ENCODE results near the gene SMTNL2. TPM values are rescaled to one million over a fixed set of nuclear protein-coding genes. Genes with fewer than 3 reads are reported as not detected.

Gene SMTNL2
- total and polyA plus RNA-seq, 5 donors from 2014 or later, result not detected

DNA sequence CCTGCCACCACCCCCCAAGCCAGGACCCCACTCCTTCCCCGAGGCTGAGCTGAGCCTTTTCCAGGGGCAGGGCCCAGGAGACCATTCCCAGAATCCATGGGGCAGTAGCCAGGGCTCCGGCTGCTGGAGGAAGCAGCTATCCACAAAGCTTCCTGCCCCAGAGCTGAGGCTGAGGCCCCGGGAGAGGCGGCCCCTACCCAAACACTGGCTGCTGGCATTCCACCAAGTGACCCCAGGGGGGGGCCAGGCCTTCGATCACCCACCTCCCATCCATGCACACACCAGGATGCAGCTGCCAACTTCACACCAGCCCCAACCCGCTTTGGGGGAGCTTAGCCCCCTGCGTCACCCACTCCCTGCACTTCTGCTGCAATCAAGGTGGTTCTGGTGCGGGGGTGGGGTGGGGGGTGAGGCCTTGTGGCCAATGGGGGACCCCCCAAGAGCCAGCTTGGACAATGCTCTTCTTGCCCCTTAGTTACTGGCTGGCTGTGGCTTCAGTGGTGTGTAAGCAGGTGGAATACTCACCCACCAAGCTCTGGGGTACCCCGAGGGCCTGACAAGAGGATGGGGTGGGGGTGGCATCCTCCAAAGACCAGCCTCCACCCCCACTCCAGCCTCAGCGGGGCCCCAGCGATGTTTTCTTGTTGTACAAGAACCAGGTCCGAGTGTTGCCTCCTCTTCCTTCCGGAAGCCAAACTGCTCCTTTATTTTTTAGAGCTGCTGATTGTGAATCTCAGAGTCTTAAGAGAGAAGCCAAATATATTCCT is 45.9 kb upstream of the SMTNL2 start:
- Histone ChIP-seq H3K9me3 (ENCODE audit: control insufficient read depth in 2 of 2, low read length in 2 of 2) (no peaks in the 10 kb centered on the region), H3K36me3 (ENCODE audit: control insufficient read depth, insufficient read depth, low read length) (peaks cover 22% of the 10 kb centered on the region), H3K4me1 (ENCODE audit: control insufficient read depth, insufficient read depth, low read length, poor library complexity, severe bottlenecking) (no peaks in the 10 kb centered on the region), H3K4me3 (ENCODE audit: low read depth, low read length) (no peak overlapping the region), H3K27ac (ENCODE audit: insufficient read depth, low read length, poor library complexity, severe bottlenecking) (no peak overlapping the region), H3K27me3 (ENCODE audit: control insufficient read depth, insufficient read depth, low read length) (no peaks in the 10 kb centered on the region)
- ATAC-seq (ENCODE audit: low read depth in 2 of 2), result no peak
- H3K27me3 Mint-ChIP-seq, result no peaks in the 10 kb centered on the region
- no peaks in the 10 kb centered on the region for H3K36me3 Mint-ChIP-seq
- peaks cover 0 to 5% (median 0%) of the 10 kb centered on the region in 4 donors for H3K4me1 Mint-ChIP-seq
- no peaks in the 10 kb centered on the region for H3K9me3 Mint-ChIP-seq
- H3K4me3 Mint-ChIP-seq, result no peak overlapping the region
- no peak overlapping the region for H3K27ac Mint-ChIP-seq
- no peak for DNase-seq

DNA sequence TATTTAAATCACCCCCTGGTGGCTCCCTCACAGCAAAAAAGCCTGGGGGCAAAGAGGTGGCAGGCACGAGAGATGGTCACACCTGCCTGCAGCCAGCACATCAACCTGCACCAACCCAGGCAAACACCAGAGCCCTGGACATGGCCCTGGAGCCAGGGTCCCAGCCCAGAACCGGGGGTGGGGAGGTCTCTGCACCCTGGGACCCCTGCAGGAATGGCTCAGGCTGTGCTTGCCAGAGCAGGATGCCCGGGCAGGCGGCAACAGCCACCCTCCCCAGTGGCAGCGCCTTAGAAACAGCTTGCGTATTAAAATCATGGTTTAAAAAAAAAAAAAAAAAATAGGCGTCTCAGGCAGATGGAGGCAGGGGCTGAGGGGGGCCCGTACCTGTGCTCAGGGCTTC is 45.3 kb upstream of the SMTNL2 start:
- ATAC-seq (ENCODE audit: low read depth in 2 of 2) (no peak), DNase-seq (no peak)
- no peaks in the 10 kb centered on the region for H3K4me1 ChIP-seq (ENCODE audit: control insufficient read depth, insufficient read depth, low read length, poor library complexity, severe bottlenecking)
- no peaks in the 10 kb centered on the region for H3K27me3 ChIP-seq (ENCODE audit: control insufficient read depth, insufficient read depth, low read length)
- H3K4me3 Mint-ChIP-seq, result no peak overlapping the region
- H3K36me3 Mint-ChIP-seq, result no peaks in the 10 kb centered on the region
- H3K4me1 Mint-ChIP-seq, result peaks cover 0 to 5% (median 0%) of the 10 kb centered on the region in 4 donors
- no peaks in the 10 kb centered on the region for H3K27me3 Mint-ChIP-seq
- peaks cover 24% of the 10 kb centered on the region for H3K36me3 ChIP-seq (ENCODE audit: control insufficient read depth, insufficient read depth, low read length)
- H3K27ac ChIP-seq (ENCODE audit: insufficient read depth, low read length, poor library complexity, severe bottlenecking), result no peak overlapping the region
- no peaks in the 10 kb centered on the region for H3K9me3 Mint-ChIP-seq
- H3K9me3 ChIP-seq (ENCODE audit: control insufficient read depth in 2 of 2, low read length in 2 of 2), result no peaks in the 10 kb centered on the region
- H3K4me3 ChIP-seq (ENCODE audit: low read depth, low read length), result no peak overlapping the region
- H3K27ac Mint-ChIP-seq, result no peak overlapping the region

- Histone ChIP-seq H3K9me3 (ENCODE audit: control insufficient read depth in 2 of 2, low read length in 2 of 2) (no peaks in the 10 kb centered on the region), H3K4me3 (ENCODE audit: low read depth, low read length) (no peak overlapping the region), H3K36me3 (ENCODE audit: control insufficient read depth, insufficient read depth, low read length) (peaks cover 26% of the 10 kb centered on the region), H3K4me1 (ENCODE audit: control insufficient read depth, insufficient read depth, low read length, poor library complexity, severe bottlenecking) (no peaks in the 10 kb centered on the region), H3K27ac (ENCODE audit: insufficient read depth, low read length, poor library complexity, severe bottlenecking) (no peak overlapping the region), H3K27me3 (ENCODE audit: control insufficient read depth, insufficient read depth, low read length) (no peaks in the 10 kb centered on the region)
- DNase-seq, result no peak
- Mint-ChIP-seq H3K27me3 (no peaks in the 10 kb centered on the region), H3K9me3 (no peaks in the 10 kb centered on the region), H3K27ac (no peak overlapping the region), H3K4me3 (no peak overlapping the region), H3K4me1 (peaks cover 0 to 5% (median 0%) of the 10 kb centered on the region in 4 donors), H3K36me3 (no peaks in the 10 kb centered on the region)
- ATAC-seq (ENCODE audit: low read depth in 2 of 2), result no peak
Observed at GRCh38 chr17:4539576-4540223, 44.6 kb upstream of the SMTNL2 start.

GRCh38 chr17:4540224-4540651 is 44.1 kb upstream of the SMTNL2 start:
- Histone ChIP-seq H3K4me1 (ENCODE audit: control insufficient read depth, insufficient read depth, low read length, poor library complexity, severe bottlenecking) (no peaks in the 10 kb centered on the region), H3K27me3 (ENCODE audit: control insufficient read depth, insufficient read depth, low read length) (no peaks in the 10 kb centered on the region), H3K36me3 (ENCODE audit: control insufficient read depth, insufficient read depth, low read length) (peaks cover 27% of the 10 kb centered on the region), H3K4me3 (ENCODE audit: low read depth, low read length) (no peak overlapping the region), H3K9me3 (ENCODE audit: control insufficient read depth in 2 of 2, low read length in 2 of 2) (no peaks in the 10 kb centered on the region), H3K27ac (ENCODE audit: insufficient read depth, low read length, poor library complexity, severe bottlenecking) (no peak overlapping the region)
- Mint-ChIP-seq H3K4me1 (peaks cover 0 to 5% (median 0%) of the 10 kb centered on the region in 4 donors), H3K36me3 (no peaks in the 10 kb centered on the region), H3K27ac (no peak overlapping the region), H3K9me3 (no peaks in the 10 kb centered on the region), H3K4me3 (no peak overlapping the region), H3K27me3 (no peaks in the 10 kb centered on the region)
- ATAC-seq (ENCODE audit: low read depth in 2 of 2) (no peak), DNase-seq (no peak)

- Histone ChIP-seq H3K9me3 (ENCODE audit: control insufficient read depth in 2 of 2, low read length in 2 of 2) (no peaks in the 10 kb centered on the region), H3K4me1 (ENCODE audit: control insufficient read depth, insufficient read depth, low read length, poor library complexity, severe bottlenecking) (no peaks in the 10 kb centered on the region), H3K27me3 (ENCODE audit: control insufficient read depth, insufficient read depth, low read length) (no peaks in the 10 kb centered on the region), H3K4me3 (ENCODE audit: low read depth, low read length) (no peak overlapping the region), H3K27ac (ENCODE audit: insufficient read depth, low read length, poor library complexity, severe bottlenecking) (no peak overlapping the region), H3K36me3 (ENCODE audit: control insufficient read depth, insufficient read depth, low read length) (peaks cover 27% of the 10 kb centered on the region)
- Mint-ChIP-seq H3K9me3 (no peaks in the 10 kb centered on the region), H3K36me3 (no peaks in the 10 kb centered on the region), H3K27ac (no peak overlapping the region), H3K4me3 (no peak overlapping the region), H3K27me3 (no peaks in the 10 kb centered on the region), H3K4me1 (peaks cover 0 to 2% (median 0%) of the 10 kb centered on the region in 4 donors)
- DNase-seq, result no peak
- ATAC-seq (ENCODE audit: low read depth in 2 of 2), result no peak
Observed at GRCh38 chr17:4540687-4541327, 43.5 kb upstream of the SMTNL2 start.

DNA sequence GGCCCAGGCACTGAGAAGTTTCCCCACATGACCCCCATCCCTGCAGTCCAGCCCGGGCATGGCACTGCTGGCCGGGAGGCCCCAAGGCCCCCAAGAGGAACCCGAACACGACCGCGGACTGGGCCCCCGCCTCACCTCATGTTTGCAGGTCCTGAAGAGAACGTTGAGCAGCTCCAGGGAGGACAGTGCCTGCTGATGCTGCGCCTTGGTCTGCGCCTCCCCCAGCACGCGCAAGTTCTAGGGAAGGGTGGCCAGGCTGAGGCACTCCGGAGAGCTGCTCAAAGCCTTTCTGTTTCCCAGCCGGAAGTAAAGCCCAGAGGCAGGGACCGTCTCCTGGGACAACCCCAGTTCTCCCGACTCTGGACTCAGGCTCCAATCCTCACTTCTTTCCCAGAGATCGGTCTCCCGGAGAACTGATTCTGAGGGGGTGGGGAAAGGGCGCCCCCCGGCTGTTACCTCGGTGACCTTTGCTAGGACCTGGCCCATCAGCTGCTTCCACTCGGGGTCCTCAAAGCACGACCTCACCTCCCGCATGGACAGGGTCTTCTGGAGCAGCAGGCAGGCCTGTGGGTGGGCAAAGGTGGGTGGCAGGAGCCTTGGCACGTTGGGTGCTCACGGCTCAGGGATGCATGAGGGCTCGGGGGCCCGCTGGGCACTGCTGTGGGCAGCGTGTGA is 42.9 kb upstream of the SMTNL2 start:
- no peak overlapping the region for H3K4me3 Mint-ChIP-seq
- no peaks in the 10 kb centered on the region for H3K4me1 ChIP-seq (ENCODE audit: control insufficient read depth, insufficient read depth, low read length, poor library complexity, severe bottlenecking)
- no peaks in the 10 kb centered on the region for H3K9me3 Mint-ChIP-seq
- H3K4me1 Mint-ChIP-seq, result peaks cover 0 to 2% (median 0%) of the 10 kb centered on the region in 4 donors
- ATAC-seq (ENCODE audit: low read depth in 2 of 2) (no peak), DNase-seq (no peak)
- no peaks in the 10 kb centered on the region for H3K36me3 Mint-ChIP-seq
- peaks cover 29% of the 10 kb centered on the region for H3K36me3 ChIP-seq (ENCODE audit: control insufficient read depth, insufficient read depth, low read length)
- no peak overlapping the region for H3K27ac ChIP-seq (ENCODE audit: insufficient read depth, low read length, poor library complexity, severe bottlenecking)
- H3K9me3 ChIP-seq (ENCODE audit: control insufficient read depth in 2 of 2, low read length in 2 of 2), result no peaks in the 10 kb centered on the region
- no peaks in the 10 kb centered on the region for H3K27me3 ChIP-seq (ENCODE audit: control insufficient read depth, insufficient read depth, low read length)
- H3K27me3 Mint-ChIP-seq, result no peaks in the 10 kb centered on the region
- H3K4me3 ChIP-seq (ENCODE audit: low read depth, low read length), result no peak overlapping the region
- no peak overlapping the region for H3K27ac Mint-ChIP-seq

GRCh38 chr17:4542003-4542725 is 42.2 kb upstream of the SMTNL2 start:
- ATAC-seq (ENCODE audit: low read depth in 2 of 2), result no peak
- no peak overlapping the region for H3K27ac Mint-ChIP-seq
- H3K36me3 ChIP-seq (ENCODE audit: control insufficient read depth, insufficient read depth, low read length), result peaks cover 35% of the 10 kb centered on the region
- no peaks in the 10 kb centered on the region for H3K9me3 ChIP-seq (ENCODE audit: control insufficient read depth in 2 of 2, low read length in 2 of 2)
- no peak overlapping the region for H3K27ac ChIP-seq (ENCODE audit: insufficient read depth, low read length, poor library complexity, severe bottlenecking)
- no peak overlapping the region for H3K4me3 Mint-ChIP-seq
- no peaks in the 10 kb centered on the region for H3K27me3 Mint-ChIP-seq
- no peak overlapping the region for H3K4me3 ChIP-seq (ENCODE audit: low read depth, low read length)
- H3K36me3 Mint-ChIP-seq, result no peaks in the 10 kb centered on the region
- H3K4me1 Mint-ChIP-seq, result no peaks in the 10 kb centered on the region
- H3K9me3 Mint-ChIP-seq, result no peaks in the 10 kb centered on the region
- no peaks in the 10 kb centered on the region for H3K4me1 ChIP-seq (ENCODE audit: control insufficient read depth, insufficient read depth, low read length, poor library complexity, severe bottlenecking)
- DNase-seq, result no peak
- no peaks in the 10 kb centered on the region for H3K27me3 ChIP-seq (ENCODE audit: control insufficient read depth, insufficient read depth, low read length)

All from CD4-positive, CD25-positive, alpha-beta regulatory T cell (primary cell).